Measurements from ENCODE around the gene ETHE1.

ETHE1 gene

GRCh38 chr19:43526884-43527859 is at the start of gene ETHE1:
Gene ETHE1 (minus strand): TSS chr19:43527201. CDS start chr19:43527177, 24 bp downstream.
- peak; percentile 88 for DNase-seq (ENCODE audit: low spot score)

- DNase-seq (ENCODE audit: low spot score), result no peak
Measured at GRCh38 chr19:43575955-43576878, 49.2 kb upstream of the ETHE1 start.

- DNase-seq (ENCODE audit: low spot score), result peak; percentile 97
Measured at GRCh38 chr19:43575156-43575950, 48.4 kb upstream of the ETHE1 start, which contains the start of the genes PINLYP and XRCC1. Gene PINLYP (plus strand): TSS chr19:43575801. CDS start chr19:43577192, 1,391 bp downstream. Gene XRCC1 (minus strand): TSS chr19:43575527. CDS start chr19:43575458, 69 bp downstream.

- no peak for DNase-seq (ENCODE audit: low spot score)
Measured at GRCh38 chr19:43574424-43575155, 47.6 kb upstream of the ETHE1 start.

- no peak for DNase-seq (ENCODE audit: low spot score)
Measured at GRCh38 chr19:43572171-43572588, 45.2 kb upstream of the ETHE1 start.

GRCh38 chr19:43570174-43570791 is 43.3 kb upstream of the ETHE1 start:
- no peak for DNase-seq (ENCODE audit: low spot score)

GRCh38 chr19:43569657-43570056 is 42.7 kb upstream of the ETHE1 start:
- DNase-seq (ENCODE audit: low spot score), result no peak

GRCh38 chr19:43564800-43565199 is 37.8 kb upstream of the ETHE1 start:
- DNase-seq (ENCODE audit: low spot score), result no peak

- no peak for DNase-seq (ENCODE audit: low spot score)
Measured at GRCh38 chr19:43563816-43564457, 36.9 kb upstream of the ETHE1 start.

GRCh38 chr19:43562698-43563241 is 35.8 kb upstream of the ETHE1 start:
- DNase-seq (ENCODE audit: low spot score), result no peak

- DNase-seq (ENCODE audit: low spot score), result no peak
Measured at GRCh38 chr19:43562226-43562697, 35.3 kb upstream of the ETHE1 start.

GRCh38 chr19:43561139-43561970 is 34.4 kb upstream of the ETHE1 start:
- DNase-seq (ENCODE audit: low spot score), result no peak

GRCh38 chr19:43560687-43561086 is 33.7 kb upstream of the ETHE1 start:
- DNase-seq (ENCODE audit: low spot score), result no peak

GRCh38 chr19:43555185-43555770 is 28.3 kb upstream of the ETHE1 start:
- peak; percentile 83 for DNase-seq (ENCODE audit: low spot score)

- no peak for DNase-seq (ENCODE audit: low spot score)
Measured at GRCh38 chr19:43554317-43554895, 27.4 kb upstream of the ETHE1 start.

- DNase-seq (ENCODE audit: low spot score), result no peak
Measured at GRCh38 chr19:43553656-43554055, 26.7 kb upstream of the ETHE1 start.

GRCh38 chr19:43552616-43553015 is 25.6 kb upstream of the ETHE1 start:
- no peak for DNase-seq (ENCODE audit: low spot score)

- no peak for DNase-seq (ENCODE audit: low spot score)
Measured at GRCh38 chr19:43552198-43552450, 25.1 kb upstream of the ETHE1 start.
